WTC11 (cell line): ENCODE measurements around the gene PNPT1.

ENCODE experiments used
- ESRRA ChIP-seq: sonication (generic); formaldehyde crosslinking; IDR thresholded peaks from 2 replicates; pipeline ENCODE4 v1.8.1; 2022; ENCODE audit warnings: mild to moderate bottlenecking, missing genetic modification reagents, borderline replicate concordance
- PRRX2 ChIP-seq: fragments of 250-450 bp; sonication (Bioruptor Pico); IDR thresholded peaks from 2 replicates; pipeline ENCODE4 v1.8.0; 2021; ENCODE audit warnings: mild to moderate bottlenecking
- TF ChIP-seq, protein P1 (sequence below): sonication (generic); formaldehyde crosslinking; IDR thresholded peaks from 2 replicates; pipeline ENCODE4 v1.8.0; 2022; ENCODE audit warnings: mild to moderate bottlenecking, missing genetic modification reagents

GRCh38 chr2:55693181-55694125, at the start of gene PNPT1:
- TF ChIP-seq, protein P1, sequence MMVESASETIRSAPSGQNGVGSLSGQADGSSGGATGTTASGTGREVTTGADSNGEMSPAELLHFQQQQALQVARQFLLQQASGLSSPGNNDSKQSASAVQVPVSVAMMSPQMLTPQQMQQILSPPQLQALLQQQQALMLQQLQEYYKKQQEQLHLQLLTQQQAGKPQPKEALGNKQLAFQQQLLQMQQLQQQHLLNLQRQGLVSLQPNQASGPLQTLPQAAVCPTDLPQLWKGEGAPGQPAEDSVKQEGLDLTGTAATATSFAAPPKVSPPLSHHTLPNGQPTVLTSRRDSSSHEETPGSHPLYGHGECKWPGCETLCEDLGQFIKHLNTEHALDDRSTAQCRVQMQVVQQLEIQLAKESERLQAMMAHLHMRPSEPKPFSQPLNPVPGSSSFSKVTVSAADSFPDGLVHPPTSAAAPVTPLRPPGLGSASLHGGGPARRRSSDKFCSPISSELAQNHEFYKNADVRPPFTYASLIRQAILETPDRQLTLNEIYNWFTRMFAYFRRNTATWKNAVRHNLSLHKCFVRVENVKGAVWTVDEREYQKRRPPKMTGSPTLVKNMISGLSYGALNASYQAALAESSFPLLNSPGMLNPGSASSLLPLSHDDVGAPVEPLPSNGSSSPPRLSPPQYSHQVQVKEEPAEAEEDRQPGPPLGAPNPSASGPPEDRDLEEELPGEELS (CRISPR knock-in tag), result peak; percentile 90
- TF ChIP-seq PRRX2 (CRISPR knock-in tag) (no peak), ESRRA (CRISPR knock-in tag) (no peak)
